NCI-H345 (cell line): Measurements from ENCODE around the gene LRIT2.

Experiments
- DNase-seq: peaks from one replicate; lab custom pipeline; 2025; lab: John Stamatoyannopoulos, UW

The LRIT2 gene

GRCh38 chr10:84243759-84244158, 18.4 kb upstream of the LRIT2 start:
- DNase-seq = no peak

DNA sequence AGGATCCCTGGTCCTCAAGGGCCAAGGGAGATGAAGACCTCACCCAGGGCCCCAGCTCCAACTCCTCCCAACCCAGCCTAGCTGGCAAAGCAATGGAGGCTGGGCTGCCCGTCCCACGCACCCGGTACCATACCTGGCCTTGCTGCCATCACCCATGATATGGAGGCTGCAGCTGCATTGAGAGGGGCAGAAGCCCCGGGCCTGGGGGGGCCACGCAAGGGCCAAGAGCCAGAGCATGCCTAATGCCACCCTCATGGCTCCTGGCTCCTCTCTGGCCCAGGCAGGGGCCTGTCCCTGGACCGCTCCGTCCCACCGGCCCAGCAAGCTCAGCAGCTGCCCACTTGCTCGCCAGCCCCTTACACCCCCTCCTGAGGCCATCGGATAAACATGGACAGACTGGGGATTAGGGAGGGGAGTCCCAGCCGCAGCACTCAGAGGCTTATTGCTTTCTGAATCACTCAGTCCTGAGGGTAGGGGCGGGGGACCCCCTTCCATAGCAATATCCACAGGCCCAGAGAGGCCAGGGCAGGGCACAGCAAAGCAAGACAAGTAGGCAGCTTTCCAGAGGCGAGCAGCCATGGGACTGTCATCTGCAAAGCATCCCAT, 15.9 kb upstream of the LRIT2 start, which contains the start of gene LRIT1:
LRIT1 (minus strand) TSS at position 362 of the 606 bp plus-strand sequence; CDS start at position 255, 107 bp downstream.
- no peak for DNase-seq

DNA sequence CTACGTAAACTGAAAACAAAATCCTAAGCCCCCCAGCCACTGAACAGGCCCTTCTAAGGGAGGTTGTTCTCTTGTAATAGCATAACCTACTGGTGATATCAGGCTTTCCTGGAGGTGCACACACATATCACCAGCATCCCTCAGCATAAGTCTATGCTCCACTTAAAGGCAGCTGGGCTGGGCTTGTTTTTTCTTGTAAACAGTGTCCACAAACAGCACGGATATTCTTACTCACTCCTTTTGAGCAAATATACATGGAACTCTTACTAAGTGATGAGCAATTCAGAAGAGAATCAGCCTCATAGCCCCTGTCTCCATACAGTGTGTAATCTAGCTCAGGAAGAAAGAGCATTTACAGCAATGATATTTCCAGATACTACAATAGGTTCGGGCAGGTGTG, 13.6 kb upstream of the LRIT2 start:
- no peak for DNase-seq

DNA sequence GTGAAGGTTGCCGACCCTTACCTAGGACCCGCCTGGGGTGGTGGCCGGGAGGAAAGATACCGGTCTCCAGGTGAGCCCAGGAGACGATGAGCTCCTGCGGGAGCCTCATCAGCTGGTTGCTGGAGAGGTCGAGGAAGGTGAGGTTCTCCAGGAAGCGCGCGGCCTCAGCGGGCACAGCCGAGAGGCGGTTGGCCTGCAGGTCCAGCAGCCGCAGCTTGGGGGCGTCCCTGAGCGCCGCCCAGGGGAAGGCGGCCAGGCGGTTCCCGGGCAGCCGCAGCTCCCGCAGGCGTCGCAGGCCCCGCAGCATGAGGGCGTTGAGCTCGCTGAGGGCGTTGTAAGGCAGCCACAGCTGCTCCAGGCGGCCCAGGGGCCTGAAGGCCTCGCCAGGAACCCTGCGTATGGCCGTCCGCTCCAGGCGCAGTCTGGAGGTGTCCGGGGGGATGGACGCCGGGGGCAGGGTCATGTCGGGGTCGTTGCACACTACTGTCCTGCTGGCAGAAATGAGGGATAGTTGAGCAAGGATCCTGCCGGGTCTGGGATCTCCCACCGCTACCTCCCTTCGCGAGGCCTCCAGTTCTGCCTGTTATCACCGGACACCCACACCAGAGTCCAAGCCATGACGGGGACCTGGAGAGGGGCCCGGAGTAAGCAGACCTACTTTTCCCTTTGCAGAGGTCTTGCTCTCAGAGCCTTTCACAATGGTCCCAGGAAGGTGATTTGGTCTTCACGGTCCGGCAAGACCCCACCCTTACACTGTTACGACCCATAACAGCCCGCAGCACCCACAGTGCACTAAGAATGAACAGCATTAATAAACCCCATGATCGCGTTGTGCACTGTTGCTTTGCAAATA, 12.1 kb upstream of the LRIT2 start:
- no peak for DNase-seq

DNA sequence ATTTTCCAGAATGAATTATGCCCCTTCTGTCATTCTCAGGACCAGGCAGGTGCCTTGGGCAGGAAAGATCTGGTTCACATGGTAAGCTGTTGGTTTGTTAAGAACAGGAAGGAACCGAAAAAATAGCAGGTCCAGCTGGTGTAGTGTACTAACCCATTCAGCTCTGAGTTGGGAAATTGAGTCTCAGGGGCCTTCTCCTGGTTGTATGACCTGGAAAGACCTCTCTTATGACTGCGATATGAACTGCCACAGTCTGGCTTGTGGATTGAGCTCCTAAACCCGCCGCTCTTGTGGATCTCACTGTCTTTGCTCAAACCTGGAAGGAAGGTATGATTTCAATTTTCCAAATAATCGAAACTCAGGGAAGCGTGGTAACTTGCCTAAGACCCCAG, 11.5 kb upstream of the LRIT2 start:
- DNase-seq = no peak

- DNase-seq = no peak
These were observed 9.8 kb upstream of the LRIT2 start for GRCh38 chr10:84235096-84235495.

DNA sequence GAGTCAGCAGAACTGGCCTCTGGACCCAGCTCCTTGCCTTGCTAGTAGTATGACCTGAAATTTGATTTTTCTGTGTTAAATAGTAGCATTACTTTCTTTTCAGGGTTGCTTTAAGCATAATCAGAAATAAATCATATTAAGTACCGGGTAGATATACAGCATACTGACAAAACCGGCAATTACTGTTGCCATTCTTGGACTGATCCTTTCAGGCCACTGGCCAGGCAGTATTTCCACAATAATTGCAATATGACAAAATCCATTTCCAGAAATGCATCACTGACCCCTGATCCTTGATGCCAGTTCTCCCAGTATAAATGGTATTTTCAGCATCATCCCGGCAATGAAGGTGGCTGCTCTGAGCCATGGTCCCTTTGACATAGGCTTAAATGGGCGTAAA, 9.1 kb upstream of the LRIT2 start:
- no peak for DNase-seq

DNA sequence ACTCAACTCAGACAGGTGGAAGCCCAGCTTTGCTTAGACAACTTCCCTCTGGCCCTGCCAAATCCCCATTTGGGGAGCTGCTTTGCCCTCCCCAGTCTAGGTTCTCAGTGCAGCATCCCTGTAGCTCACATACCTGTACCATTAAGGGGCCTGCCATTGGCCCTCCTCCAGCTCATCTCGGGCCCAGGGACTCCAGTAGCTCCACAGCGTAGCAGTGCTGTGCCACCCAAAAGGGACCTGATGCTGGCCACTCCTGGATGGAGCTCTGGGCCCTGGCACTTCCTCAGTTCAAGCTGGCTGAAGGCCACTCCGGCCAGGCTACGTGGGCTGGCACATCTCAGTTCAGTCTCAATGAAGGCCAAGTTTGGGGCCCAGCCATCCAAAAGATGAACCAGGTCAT, 8.6 kb upstream of the LRIT2 start:
- no peak for DNase-seq

GRCh38 chr10:84232376-84232775, 7.0 kb upstream of the LRIT2 start:
- DNase-seq = no peak

DNA sequence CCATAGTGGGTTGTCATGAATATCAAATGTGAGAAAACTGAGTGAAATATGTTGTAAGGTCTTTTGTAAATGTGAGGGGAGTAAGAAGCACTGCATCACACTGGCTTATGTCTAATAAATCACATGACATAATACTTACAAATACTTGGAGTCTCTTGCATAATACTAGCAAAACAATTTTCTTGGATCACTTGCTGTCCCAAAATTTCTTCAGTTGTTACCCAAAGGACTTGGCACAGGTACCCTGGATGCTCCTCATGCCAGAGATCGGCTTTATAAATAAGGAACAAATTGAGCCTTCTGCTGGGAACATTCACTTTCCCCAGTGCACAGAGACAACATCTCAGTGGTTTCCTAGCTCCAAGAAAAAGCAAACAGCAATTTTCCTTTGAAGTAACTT, 5.0 kb upstream of the LRIT2 start:
- no peak for DNase-seq

DNA sequence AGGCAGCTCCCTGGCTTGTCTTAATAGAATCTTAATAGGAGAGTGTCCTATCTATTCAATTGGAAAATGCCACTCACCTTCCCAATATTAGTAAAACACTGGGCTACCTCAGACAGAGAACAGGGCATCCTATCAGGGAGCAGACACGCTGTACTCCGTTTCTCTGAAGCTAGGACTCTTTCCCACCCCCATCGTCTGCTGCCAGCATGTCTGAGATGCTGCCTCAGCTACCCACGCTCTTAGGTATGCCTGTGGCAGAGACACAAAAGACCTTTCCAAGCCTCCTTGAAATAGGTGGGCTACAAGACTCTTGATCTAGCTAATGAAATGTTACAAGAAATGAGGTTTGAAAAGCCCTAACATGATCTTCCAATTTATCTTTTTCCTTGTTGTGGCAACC, 2.5 kb upstream of the LRIT2 start:
- DNase-seq = no peak

DNA sequence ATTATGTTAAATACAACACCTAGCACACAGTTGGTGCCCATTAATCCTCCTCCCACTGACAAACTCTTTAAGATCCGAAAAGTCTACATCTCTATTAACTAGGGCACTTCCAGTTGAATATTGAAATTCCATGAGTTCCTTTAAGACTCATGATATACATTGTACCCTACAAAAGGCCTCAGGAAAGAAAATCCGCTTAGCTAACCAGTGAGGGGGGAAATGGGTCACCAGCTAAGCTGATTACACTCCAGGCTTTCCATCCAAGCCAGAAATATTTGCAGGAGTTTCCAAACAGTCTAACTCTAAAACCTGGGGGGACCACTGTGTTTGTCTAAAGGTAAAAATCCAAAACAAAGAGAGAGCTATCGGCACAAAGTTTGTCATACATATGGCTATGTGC, 1.3 kb upstream of the LRIT2 start:
- DNase-seq = no peak

- DNase-seq = no peak
These were observed 824 bp downstream of the LRIT2 start for GRCh38 chr10:84224411-84225028.

DNA sequence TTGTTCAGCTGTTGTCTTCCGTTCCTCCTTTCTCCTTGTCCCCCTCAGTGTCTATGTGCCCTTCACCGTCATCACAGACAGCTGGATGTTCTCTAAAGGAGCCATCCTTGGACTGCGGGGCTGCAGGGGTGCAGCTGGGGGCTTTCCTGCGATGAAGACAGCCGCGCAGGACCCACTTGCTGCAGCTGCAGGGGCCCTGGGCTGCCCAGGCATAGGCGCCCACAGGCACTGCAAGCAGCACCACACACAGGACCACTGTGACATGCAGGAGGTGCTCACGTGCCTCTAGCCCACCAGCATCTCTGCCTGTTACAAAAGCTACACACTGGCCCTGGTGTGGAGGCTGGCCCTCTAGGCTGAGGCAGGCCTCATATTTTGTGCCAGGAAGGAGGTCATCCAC, 3.4 kb downstream of the LRIT2 start:
- DNase-seq = no peak

DNA sequence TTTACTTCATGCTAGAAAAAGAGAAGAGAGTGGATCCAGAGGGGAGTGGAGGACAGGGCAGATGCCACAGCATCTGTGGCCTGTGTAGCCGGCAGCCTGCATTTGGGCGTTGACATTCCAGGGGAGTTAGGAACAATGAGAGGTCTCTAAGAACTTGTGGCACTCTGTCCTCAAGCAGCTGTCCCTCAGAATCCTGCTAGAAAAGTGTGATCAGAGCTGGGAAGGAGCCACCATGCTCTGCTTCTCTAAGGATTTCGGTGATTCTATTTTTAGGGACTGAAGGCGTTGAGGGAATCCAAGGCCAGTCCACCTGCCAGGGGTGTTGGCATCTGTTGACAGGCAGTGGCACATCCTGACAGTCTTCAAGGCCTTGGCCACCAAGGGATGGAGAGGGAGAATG, 7.6 kb downstream of the LRIT2 start:
- no peak for DNase-seq

DNA sequence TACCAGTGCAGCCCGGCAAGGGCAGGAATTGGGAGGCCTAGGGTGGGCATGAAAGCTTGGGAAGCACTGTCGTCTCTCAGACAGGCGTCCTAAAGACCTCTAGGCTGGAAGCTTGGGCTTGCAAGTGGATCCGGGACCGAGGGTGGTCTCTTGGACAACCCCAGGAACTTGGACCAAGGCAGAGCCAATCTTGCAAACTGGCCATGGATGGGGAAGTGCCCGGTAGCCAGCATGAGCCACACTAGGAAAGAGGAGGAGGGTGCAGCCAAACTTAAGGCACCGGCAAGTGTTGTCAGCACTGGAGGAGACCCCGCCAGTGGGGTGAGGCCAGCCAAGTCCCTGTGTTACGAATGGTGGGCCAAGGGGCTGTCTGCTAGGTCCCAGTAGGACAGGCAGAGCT, 8.5 kb downstream of the LRIT2 start:
- DNase-seq = no peak

DNA sequence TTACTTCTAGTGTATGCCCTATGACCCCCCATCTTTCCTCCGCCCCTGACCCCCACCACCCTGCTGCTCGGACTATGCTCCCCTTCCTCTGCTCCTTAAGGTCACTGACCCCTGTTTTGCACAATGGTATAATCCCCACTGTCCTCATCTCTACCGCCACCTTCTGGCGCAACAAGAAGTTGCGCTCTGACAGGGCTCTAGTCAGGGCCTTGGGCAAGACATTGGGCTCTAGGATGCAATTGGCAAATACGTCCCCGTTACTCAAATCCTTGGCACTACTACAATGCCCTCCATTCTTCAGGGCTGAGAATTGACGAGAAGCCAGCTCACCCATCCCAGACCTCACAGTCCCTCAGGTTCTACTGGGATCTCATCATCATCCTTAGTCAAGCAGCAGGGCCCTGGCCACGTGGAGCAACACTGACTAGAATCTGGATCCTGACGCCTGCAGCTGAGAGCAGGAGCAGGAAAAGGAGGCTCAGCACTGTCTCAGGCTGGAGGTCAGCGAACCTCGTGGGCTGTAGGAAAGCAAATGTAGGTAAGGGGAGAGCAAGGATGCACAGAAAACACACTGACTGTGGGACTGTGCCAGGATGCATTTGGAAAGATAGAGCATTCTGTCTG, 10.6 kb downstream of the LRIT2 start:
- DNase-seq = no peak

- DNase-seq = no peak
These were observed 11.2 kb downstream of the LRIT2 start for GRCh38 chr10:84214046-84214572.

- DNase-seq = no peak
These were observed 12.3 kb downstream of the LRIT2 start for GRCh38 chr10:84213076-84213475.

DNA sequence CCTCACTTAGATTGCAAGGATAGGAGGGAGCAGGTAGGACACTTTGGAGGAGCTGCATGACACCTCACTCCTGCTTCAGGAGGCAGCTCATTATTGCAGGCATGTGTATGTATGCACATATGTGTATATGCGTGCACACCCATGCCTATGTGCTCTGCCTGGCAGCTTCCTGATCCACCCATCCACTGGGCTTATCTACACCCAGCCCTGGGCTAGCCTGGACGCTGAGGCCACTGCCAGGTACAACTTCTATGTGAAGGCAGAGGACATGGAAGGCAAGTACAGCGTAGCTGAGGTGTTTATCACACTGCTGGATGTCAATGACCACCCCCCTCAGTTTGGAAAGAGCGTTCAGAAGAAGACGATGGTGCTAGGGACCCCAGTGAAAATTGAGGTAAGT, 13.3 kb downstream of the LRIT2 start:
- no peak for DNase-seq

DNA sequence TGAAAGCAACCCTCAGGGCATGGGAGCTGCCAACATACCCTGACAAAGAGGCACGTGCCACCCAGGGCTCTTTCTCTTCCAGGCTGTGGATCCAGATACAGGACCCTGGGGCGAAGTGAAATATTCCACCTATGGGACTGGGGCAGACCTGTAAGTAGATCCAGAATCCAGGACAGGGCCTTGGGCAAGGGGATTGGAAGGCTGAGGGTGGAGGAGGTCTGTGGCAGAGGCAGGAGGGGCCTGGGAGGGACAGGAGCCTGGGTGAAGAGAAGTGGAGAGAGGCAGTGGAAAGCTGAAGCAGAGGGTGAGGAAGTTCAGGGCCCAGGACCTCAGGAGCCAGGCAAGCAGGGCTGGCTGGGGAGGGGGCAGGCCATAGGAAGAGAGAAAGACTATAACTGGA, 13.8 kb downstream of the LRIT2 start:
- DNase-seq = no peak

DNA sequence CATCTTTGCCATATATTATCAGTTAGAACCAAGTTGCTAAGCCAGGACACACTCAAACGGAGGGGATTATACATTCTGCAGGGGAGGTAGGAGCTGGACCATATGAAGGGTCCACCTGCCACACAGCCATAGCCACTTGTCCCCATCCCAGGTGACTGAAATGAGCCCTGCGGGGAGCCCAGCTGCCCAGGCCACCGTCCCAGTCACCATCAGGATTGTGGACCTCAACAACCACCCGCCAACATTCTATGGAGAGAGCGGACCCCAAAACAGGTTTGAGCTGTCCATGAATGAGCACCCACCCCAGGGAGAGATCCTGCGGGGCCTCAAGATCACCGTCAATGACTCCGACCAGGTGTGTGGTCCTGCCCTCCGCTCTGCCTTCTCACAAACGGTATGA, 17.3 kb downstream of the LRIT2 start:
- DNase-seq = no peak
